Activated CD4-positive, alpha-beta T cell treated with anti-CD3 and anti-CD28 coated beads, Interleukin-2, amount 10 ng/mL, durations not matched to agents 7 days and 5 days (primary cell): Measurements from ENCODE around the gene ALDH1L2. TPM values are rescaled to one million over a fixed set of nuclear protein-coding genes. Genes with fewer than 3 reads are reported as not detected.

Experiments
- CTCF ChIA-PET: fragments of 350-600 bp; sonication (Branson Sonifier 250); formaldehyde crosslinking; loops from one replicate; lab custom pipeline; 2021; ENCODE audit warnings: antibody characterized with exemption; lab: Charles Lee
- POLR2A ChIA-PET: fragments of 350-600 bp; sonication (Branson Sonifier 250); formaldehyde crosslinking; loops from one replicate; lab custom pipeline; 2021; ENCODE audit warnings: antibody characterized with exemption; lab: Charles Lee
- DNase-seq: peaks from one replicate; pipeline ENCODE4 v3.0.0-alpha.2; 2020
- H3K27ac Mint-ChIP-seq: one replicate; pipeline ENCODE4 v1.8.0; 2021; ENCODE audit warnings: mild to moderate bottlenecking, moderate library complexity, mixed read lengths
- H3K27me3 Mint-ChIP-seq: one replicate; pipeline ENCODE4 v1.8.0; 2021; ENCODE audit warnings: mixed read lengths
- H3K36me3 Mint-ChIP-seq: one replicate; pipeline ENCODE4 v1.8.0; 2021; ENCODE audit warnings: low read depth, mixed read lengths
- H3K4me1 Mint-ChIP-seq: one replicate; pipeline ENCODE4 v1.8.0; 2021; ENCODE audit warnings: mixed read lengths
- H3K4me3 Mint-ChIP-seq: one replicate; pipeline ENCODE4 v1.8.0; 2021; ENCODE audit warnings: mild to moderate bottlenecking, moderate library complexity, mixed read lengths
- H3K9me3 Mint-ChIP-seq: one replicate; pipeline ENCODE4 v1.8.0; 2021; ENCODE audit warnings: mixed read lengths
- total RNA-seq, 2 experiments: library from RNA; stranded (reverse); gene quantifications; one replicate each; pipeline ENCODE4 v1.2.3, GENCODE V29; 2021

The ALDH1L2 gene
- total RNA-seq, 2 experiments from 2014 or later: 0.10 to 0.20 TPM

DNA sequence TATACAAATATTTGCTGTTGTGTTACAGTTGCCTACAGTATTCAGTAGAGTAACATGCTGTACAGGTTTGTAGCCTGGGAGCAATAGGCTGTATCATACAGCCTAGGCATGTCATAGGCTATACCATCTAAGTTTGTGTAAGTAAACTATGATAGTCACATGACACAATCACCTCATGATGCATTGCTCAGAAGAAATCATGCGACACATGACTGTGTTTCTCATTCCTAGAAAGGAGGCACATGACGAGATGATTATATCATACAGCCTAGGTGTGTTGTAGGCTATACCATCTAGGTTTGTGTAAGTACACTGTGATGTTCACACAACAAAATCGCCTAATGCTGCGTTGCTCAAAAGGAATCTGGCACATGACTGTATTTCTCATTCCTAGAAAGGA is 66.2 kb downstream of the ALDH1L2 start:
- Mint-ChIP-seq H3K4me3 (no peak overlapping the region), H3K36me3 (peaks cover 17% of the 10 kb centered on the region), H3K27ac (no peak overlapping the region), H3K27me3 (no peaks in the 10 kb centered on the region), H3K9me3 (peaks cover 3% of the 10 kb centered on the region), H3K4me1 (no peaks in the 10 kb centered on the region)
- CTCF ChIA-PET: no interaction called here
- POLR2A ChIA-PET: no interaction called here
- DNase-seq: no peak

DNA sequence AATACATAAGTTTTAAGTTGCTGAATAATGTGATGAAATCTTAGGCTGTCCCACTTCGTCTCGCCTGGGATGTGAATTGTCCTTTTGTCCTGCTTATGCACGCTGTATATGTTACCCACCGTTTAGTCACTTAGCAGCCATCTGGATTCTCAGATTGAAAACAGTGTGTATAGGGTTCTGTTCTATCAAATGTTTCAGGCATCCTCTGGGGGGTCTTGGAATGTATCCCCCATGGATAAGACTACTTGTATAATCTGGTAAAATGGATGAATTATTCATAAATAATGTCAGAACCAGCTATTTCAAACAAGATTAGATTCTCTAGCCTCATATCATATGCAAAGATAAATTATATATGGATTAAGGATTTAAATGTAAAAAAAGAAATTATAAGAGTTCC is 68.7 kb downstream of the ALDH1L2 start:
- H3K27me3 Mint-ChIP-seq: no peaks in the 10 kb centered on the region
- H3K4me1 Mint-ChIP-seq: no peaks in the 10 kb centered on the region
- H3K4me3 Mint-ChIP-seq: no peak overlapping the region
- POLR2A ChIA-PET: no interaction called here
- CTCF ChIA-PET: no interaction called here
- H3K27ac Mint-ChIP-seq: no peak overlapping the region
- DNase-seq: no peak
- peaks cover 14% of the 10 kb centered on the region for H3K9me3 Mint-ChIP-seq
- H3K36me3 Mint-ChIP-seq: peaks cover 42% of the 10 kb centered on the region

DNA sequence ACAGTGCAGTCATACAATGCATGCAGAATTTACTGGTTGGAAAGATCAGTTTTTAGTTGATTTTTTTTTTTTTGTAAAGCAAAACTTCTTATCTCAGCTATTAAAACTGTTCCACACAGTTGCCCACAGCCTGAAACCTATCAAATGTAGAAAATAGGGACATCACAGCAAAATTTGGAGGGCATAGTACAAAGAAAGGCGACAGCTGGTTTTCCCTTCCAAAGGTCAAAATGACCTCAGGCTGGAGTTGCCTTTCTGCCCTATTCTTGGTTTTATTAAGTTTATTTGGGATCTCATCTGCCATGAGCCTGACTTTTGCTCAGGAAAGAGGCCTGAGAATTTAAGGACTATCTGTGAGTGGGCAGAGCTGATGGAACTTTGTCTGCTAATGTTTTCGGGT is 69.7 kb downstream of the ALDH1L2 start:
- Mint-ChIP-seq H3K4me3 (no peak overlapping the region), H3K4me1 (no peaks in the 10 kb centered on the region), H3K9me3 (peaks cover 14% of the 10 kb centered on the region), H3K27me3 (no peaks in the 10 kb centered on the region), H3K27ac (no peak overlapping the region), H3K36me3 (peaks cover 52% of the 10 kb centered on the region)
- ChIA-PET CTCF (interaction anchor here (1.0 to 1.2 kb wide), 3 partner anchors 9 to 14 kb away, joined by 3 read pairs; no protein-coding TSS in a partner anchor), POLR2A (no interaction called here)
- DNase-seq: no peak

DNA sequence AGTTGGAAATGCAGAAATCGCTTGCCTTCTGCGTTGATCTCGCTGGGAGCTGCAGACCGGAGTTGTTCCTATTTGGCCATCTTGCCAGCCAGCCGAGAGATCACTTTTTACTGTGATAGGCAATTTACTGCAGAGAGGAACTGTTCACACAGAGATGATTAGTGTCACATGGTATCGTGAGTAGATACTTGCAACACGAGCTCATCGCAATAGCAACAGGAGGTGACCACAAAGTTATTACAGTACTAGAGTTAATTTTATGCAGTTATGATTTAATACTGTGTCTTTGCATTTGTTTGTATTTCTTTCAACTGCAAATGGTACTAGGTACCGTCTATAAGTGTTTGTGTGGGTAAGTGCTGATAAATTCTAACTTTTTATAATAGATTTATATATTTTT is 70.4 kb downstream of the ALDH1L2 start:
- H3K9me3 Mint-ChIP-seq: peaks cover 17% of the 10 kb centered on the region
- CTCF ChIA-PET: interaction anchor here (1.0 to 1.2 kb wide), 2 partner anchors 10 to 13 kb away, joined by 3 read pairs; no protein-coding TSS in a partner anchor

DNA sequence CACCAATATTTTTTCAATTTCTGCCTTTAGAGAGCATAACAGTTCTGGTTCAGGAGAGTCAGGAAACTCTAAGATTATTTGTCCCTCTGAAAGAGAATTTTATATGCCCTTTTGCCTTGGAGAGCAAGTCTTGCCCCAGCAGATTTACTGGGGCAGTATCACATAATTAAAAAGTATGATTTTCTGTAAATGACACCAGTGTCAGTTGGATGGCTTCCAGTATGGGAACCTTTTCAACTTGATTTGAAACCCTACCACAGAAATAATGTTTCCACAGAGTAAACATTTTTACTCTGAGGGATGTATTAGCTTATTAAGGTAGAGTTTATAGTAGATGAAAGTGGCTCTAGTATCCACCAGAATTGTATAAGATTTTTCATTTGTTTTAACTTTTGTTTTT is 82.8 kb downstream of the ALDH1L2 start:
- CTCF ChIA-PET: interaction anchor here (0.7 kb wide), 1 partner anchor 13 kb away, joined by 3 read pairs; no protein-coding TSS in a partner anchor
- no peaks in the 10 kb centered on the region for H3K27me3 Mint-ChIP-seq
- no peaks in the 10 kb centered on the region for H3K4me1 Mint-ChIP-seq
- H3K4me3 Mint-ChIP-seq: no peak overlapping the region
- H3K9me3 Mint-ChIP-seq: peaks cover 26% of the 10 kb centered on the region
- no peak overlapping the region for H3K27ac Mint-ChIP-seq
- POLR2A ChIA-PET: no interaction called here
- DNase-seq: no peak
- peaks cover 86% of the 10 kb centered on the region for H3K36me3 Mint-ChIP-seq

More for the DNA sequence above, 70.4 kb downstream of the ALDH1L2 start:
- no peak overlapping the region for H3K27ac Mint-ChIP-seq
- H3K27me3 Mint-ChIP-seq: no peaks in the 10 kb centered on the region
- DNase-seq: no peak
- H3K4me3 Mint-ChIP-seq: no peak overlapping the region
- H3K4me1 Mint-ChIP-seq: no peaks in the 10 kb centered on the region
- POLR2A ChIA-PET: no interaction called here
- peaks cover 59% of the 10 kb centered on the region for H3K36me3 Mint-ChIP-seq

DNA sequence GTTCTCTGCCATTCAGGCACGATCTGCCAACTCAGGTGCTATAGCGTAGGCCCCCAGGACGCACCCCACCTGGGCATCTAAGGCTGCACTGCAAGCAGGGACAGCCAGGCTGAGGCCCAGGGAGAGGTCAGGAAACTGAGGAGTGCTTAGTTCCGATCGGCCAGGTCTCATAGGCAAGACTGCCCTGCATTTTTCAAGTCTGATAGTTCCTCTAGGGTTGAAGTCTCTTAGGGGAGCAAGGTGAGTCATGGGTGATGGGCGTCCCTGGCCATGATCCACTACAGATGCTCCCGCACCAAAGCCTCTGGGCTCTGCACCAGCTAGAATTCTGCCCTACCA is 84.9 kb downstream of the ALDH1L2 start:
- POLR2A ChIA-PET: no interaction called here
- H3K27ac Mint-ChIP-seq: no peak overlapping the region

DNA sequence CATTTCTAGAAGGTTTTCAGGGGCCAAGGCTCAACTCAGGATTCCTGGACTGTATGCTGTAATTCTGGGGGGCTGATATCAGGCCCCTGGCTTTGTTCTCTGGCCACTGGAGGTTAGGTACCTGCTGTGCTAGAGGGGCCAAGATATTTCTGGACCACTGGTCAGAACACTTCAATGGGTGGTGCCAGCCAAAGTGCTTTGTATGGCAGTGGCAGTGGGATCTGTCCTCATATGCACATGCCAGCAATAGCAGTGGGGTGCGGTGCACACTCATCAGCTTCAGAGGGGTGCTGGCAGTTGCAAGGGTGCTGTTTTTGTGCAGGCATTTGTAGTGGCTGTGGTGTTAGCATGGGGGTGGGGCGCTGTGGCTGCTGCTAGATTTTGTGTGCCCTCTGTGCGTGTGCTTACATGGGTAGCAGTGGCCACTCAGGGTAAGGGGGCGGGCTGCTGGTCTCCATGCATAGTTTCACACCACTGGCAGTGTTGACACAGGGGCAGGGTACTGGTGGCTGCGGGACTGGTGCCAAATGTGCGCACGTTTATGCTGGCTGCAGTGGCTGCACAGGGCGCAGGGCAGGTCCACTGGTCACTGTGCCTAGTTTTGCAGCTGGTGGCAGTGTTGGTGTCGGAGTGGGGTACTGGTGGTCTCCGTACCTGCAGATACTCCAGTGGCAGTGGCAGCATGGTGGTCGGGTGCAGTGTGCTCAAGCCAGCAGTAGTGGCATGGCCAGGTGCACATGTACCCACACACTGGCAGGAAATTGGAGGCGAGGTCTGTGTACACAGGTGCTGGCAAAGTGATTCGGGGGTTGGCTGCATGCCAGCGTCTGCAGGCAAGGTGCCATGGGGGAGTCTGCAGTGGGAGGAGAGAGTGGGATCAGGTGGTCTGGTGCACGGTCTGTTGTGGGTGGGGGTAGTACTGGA is 85.6 kb downstream of the ALDH1L2 start:
- no peak overlapping the region for H3K27ac Mint-ChIP-seq
- H3K4me3 Mint-ChIP-seq: no peak overlapping the region
- ChIA-PET CTCF (no interaction called here), POLR2A (no interaction called here)
- peaks cover 23% of the 10 kb centered on the region for H3K9me3 Mint-ChIP-seq
- DNase-seq: no peak
- peaks cover 78% of the 10 kb centered on the region for H3K36me3 Mint-ChIP-seq
- H3K4me1 Mint-ChIP-seq: no peaks in the 10 kb centered on the region
- H3K27me3 Mint-ChIP-seq: no peaks in the 10 kb centered on the region

More for the DNA sequence above, 84.9 kb downstream of the ALDH1L2 start:
- CTCF ChIA-PET: no interaction called here
- Mint-ChIP-seq H3K4me1 (no peaks in the 10 kb centered on the region), H3K36me3 (peaks cover 82% of the 10 kb centered on the region), H3K27me3 (no peaks in the 10 kb centered on the region), H3K4me3 (no peak overlapping the region), H3K9me3 (peaks cover 23% of the 10 kb centered on the region)
- DNase-seq: no peak

DNA sequence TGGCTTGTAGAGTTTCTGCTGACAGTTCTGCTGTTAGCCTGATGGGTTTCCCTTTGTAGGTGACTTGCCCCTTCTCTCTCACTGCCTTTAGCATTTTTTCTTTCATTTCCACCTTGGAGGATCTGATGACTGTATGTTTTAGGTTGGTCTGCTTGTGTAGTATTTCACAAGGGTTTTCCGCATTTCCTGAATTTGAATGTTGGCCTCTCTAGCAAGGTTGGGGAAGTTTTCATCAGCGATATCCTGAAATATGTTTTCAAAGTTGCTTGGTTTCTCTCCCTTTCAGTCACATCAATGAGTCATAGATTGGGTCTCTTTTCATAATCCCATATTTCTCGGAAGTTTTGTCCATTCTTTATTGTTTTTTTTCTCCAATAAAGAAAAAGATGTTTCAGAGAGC is 86.7 kb downstream of the ALDH1L2 start:
- Mint-ChIP-seq H3K27me3 (no peaks in the 10 kb centered on the region), H3K4me3 (no peak overlapping the region), H3K36me3 (peaks cover 74% of the 10 kb centered on the region), H3K4me1 (no peaks in the 10 kb centered on the region), H3K27ac (no peak overlapping the region), H3K9me3 (peaks cover 17% of the 10 kb centered on the region)
- DNase-seq: no peak
- ChIA-PET POLR2A (no interaction called here), CTCF (interaction anchor here (1.1 to 1.6 kb wide), 2 partner anchors 21 to 778 kb away, joined by 3 to 4 read pairs; no protein-coding TSS in a partner anchor)

DNA sequence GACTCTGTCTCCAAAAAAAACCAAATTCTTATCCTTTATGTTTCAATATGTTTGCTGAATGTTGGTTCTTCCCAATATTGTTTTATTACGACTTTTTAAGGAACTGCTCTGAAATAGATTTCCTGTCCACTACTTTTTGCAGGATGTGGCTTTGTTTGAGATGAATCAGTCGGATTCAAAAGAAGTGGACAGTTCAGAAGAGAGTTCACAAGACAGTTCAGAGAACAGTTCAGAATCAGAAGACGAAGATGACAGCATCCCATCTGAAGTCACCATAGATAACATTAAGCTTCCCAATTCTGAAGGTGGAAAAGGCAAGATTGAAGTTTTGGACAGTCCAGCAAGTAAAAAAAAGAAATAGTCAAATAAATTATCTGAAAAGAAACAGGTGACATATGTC is 89.9 kb downstream of the ALDH1L2 start:
- H3K4me3 Mint-ChIP-seq: no peak overlapping the region
- POLR2A ChIA-PET: no interaction called here
- H3K36me3 Mint-ChIP-seq: peaks cover 68% of the 10 kb centered on the region
- no peak for DNase-seq
- peaks cover 3% of the 10 kb centered on the region for H3K9me3 Mint-ChIP-seq
- no peak overlapping the region for H3K27ac Mint-ChIP-seq
- CTCF ChIA-PET: interaction anchor here (0.6 kb wide), 1 partner anchor 27 kb away, joined by 3 read pairs; no protein-coding TSS in a partner anchor
- H3K27me3 Mint-ChIP-seq: no peaks in the 10 kb centered on the region
- H3K4me1 Mint-ChIP-seq: peaks cover 3% of the 10 kb centered on the region

DNA sequence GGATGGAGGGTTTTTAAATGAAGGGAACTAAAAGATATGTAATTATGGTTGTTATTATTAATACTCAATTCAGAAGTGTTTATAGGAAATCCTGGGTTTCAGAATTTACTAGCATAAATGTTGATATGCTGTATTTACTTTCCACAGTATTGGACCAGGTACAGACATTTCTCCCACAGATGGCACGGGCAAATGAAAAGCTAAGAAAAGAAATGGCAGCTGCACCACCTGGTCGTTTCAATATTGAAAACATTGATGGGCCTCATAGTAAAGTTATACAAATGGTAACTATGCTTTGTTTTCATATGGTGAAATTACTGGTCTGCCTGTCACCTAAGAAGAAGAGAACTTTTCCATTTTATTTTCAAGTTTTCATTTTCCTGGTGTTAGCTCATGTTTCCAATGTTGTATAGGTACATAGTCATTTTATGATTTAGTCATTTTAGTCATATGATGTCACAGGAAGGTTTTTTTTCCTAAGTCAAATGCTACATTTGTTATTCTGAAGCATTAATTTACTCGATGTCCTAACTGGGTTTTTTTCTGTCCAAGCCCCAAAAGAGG is 92.6 kb downstream of the ALDH1L2 start:
- POLR2A ChIA-PET: no interaction called here
- Mint-ChIP-seq H3K4me3 (no peak overlapping the region), H3K27ac (no peak overlapping the region), H3K9me3 (peaks cover 4% of the 10 kb centered on the region), H3K36me3 (peaks cover 64% of the 10 kb centered on the region), H3K4me1 (peaks cover 21% of the 10 kb centered on the region), H3K27me3 (no peaks in the 10 kb centered on the region)
- CTCF ChIA-PET: interaction anchor here (0.6 kb wide), 1 partner anchor 9 kb away, joined by 3 read pairs; no protein-coding TSS in a partner anchor
- no peak for DNase-seq

DNA sequence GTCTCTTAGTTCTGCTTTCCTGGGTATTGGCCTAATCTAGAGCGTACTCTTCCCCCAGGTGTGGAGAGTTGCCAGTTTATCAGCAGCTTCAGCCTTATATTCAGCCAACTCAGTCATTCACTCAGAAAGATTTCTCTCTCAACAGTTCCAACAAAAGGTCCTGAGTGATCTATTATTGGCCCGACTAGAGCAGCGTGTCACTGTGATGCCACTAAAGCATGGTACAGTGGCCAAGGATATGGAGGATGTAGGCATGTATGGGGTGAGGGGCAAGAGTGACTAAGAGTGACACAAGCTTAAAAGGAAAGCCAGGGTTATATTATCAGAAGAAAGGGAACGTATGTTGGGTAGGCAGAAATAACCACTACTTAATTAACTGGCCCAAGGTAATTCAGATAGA is 93.3 kb downstream of the ALDH1L2 start:
- Mint-ChIP-seq H3K27me3 (no peaks in the 10 kb centered on the region), H3K27ac (no peak overlapping the region), H3K4me1 (peaks cover 24% of the 10 kb centered on the region), H3K4me3 (no peak overlapping the region), H3K9me3 (peaks cover 4% of the 10 kb centered on the region), H3K36me3 (peaks cover 60% of the 10 kb centered on the region)
- DNase-seq: no peak
- ChIA-PET CTCF (interaction anchor here (0.9 kb wide), 1 partner anchor 13 kb away, joined by 4 read pairs; no protein-coding TSS in a partner anchor), POLR2A (no interaction called here)

DNA sequence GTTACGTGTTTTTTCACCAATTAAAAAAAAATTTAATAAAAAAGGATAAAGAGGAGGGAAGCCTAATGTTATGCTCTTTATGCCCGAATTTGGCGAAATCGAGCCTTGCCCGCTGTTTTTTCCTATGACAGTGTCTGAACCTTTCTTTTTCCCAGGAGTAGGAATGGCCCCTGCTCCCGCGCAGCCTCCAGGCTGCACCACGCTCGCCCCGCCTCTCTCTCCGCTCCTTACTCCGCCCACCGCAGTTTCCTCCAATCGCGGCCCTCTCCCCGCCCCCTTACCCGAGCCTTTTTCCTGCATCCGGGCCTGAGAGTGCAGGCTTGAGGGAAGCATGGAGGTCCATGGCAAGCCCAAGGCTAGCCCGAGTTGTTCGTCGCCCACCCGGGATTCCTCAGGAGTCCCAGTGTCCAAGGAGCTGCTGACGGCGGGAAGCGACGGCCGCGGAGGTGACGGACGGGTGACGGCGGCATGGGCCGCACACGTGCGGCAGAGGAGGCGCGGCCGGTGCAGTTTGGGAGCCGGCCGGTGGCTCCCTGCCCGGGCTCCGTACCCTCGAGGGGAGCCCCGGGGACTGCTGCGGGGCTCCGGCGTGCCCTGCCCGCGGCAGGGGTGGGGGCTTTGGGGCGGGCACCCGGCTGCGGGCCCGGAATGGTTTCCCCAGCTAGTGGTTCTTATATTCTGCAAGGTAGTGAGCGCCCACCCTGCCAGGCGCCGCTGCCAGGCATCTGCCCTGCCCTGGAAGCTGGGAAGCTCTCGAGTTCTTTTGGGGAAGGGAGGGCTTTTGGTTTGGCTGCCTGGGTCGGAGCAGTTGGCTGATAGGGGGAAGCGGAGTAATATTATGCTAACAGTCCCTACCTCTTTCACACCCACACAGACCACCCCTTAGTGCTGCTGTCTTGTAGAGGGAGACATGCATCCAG is 98.0 kb downstream of the ALDH1L2 start, which contains the start of gene NOPCHAP1:
Gene NOPCHAP1 (plus strand): TSS at position 295 of the 920 bp plus-strand sequence. CDS start 37 bp downstream, at position 332.
- Mint-ChIP-seq H3K36me3 (peaks cover 34% of the 10 kb centered on the region), H3K27me3 (peaks cover 7% of the 10 kb centered on the region), H3K27ac (peak within 1 kb of the TSS; percentile 77), H3K4me1 (peaks cover 33% of the 10 kb centered on the region), H3K4me3 (peak within 1 kb of the TSS; percentile 84), H3K9me3 (peaks cover 4% of the 10 kb centered on the region)
- POLR2A ChIA-PET: no interaction called here
- DNase-seq: peak; percentile 89
- CTCF ChIA-PET: interaction anchor here (0.7 to 1.3 kb wide), 2 partner anchors 10 to 11 kb away, joined by 3 read pairs; no protein-coding TSS in a partner anchor
